Loucy (cell line): ENCODE data around the gene ZNF507.
"Not testable (repeated sequence)": the region's sequence is repeated elsewhere in the genome, so short reads cannot be mapped to it uniquely, and the experiment has no call there.

Experiments used
- H2AFZ ChIP-seq: fragments of 200-600 bp; sonication (generic); 2 replicates; pipeline ENCODE4 v1.6.0; 2016; ENCODE audit warnings: antibody characterized with exemption, mild to moderate bottlenecking, low read length, moderate library complexity
- H3F3A ChIP-seq: fragments of 200-600 bp; 2 replicates; pipeline ENCODE4 v1.6.0; 2016; ENCODE audit warnings: antibody characterized with exemption, low read depth, mild to moderate bottlenecking
- H3K27me3 ChIP-seq: fragments of 200-600 bp; sonication (generic); 2 replicates; pipeline ENCODE4 v1.6.1; 2014; ENCODE audit warnings: low read length, mild to moderate bottlenecking; ENCODE audit not compliant: insufficient read depth, poor library complexity, severe bottlenecking
- H3K36me3 ChIP-seq: fragments of 200-600 bp; sonication (generic); 2 replicates; pipeline ENCODE4 v1.6.1; 2016; ENCODE audit warnings: low read length; ENCODE audit not compliant: insufficient read depth
- H3K4me1 ChIP-seq: fragments of 200-600 bp; sonication (generic); 2 replicates; pipeline ENCODE4 v1.5.1; 2014; ENCODE audit warnings: low read length, mild to moderate bottlenecking; ENCODE audit not compliant: insufficient read depth, poor library complexity, severe bottlenecking
- H3K4me2 ChIP-seq: fragments of 200-600 bp; sonication (generic); 2 replicates; pipeline ENCODE4 v1.6.0; 2014; ENCODE audit warnings: antibody characterized with exemption, low read length, low read depth, mild to moderate bottlenecking; ENCODE audit not compliant: poor library complexity, severe bottlenecking
- H3K4me3 ChIP-seq: fragments of 200-600 bp; sonication (generic); 2 replicates; pipeline ENCODE4 v1.5.1; 2014; ENCODE audit warnings: low read length, mild to moderate bottlenecking, mixed read lengths; ENCODE audit not compliant: poor library complexity, severe bottlenecking
- H3K79me2 ChIP-seq: fragments of 200-600 bp; sonication (generic); 2 replicates; pipeline ENCODE4 v1.6.1; 2014; ENCODE audit warnings: low read length; ENCODE audit not compliant: insufficient read depth
- H3K9ac ChIP-seq: fragments of 200-600 bp; sonication (generic); 2 replicates; pipeline ENCODE4 v1.6.0; 2014; ENCODE audit warnings: mild to moderate bottlenecking, low read depth, low read length, moderate library complexity; ENCODE audit not compliant: poor library complexity, severe bottlenecking
- H3K9me2 ChIP-seq: fragments of 200-600 bp; sonication (generic); replicated peaks from 2 replicates; pipeline ENCODE4 v1.6.1; 2016; ENCODE audit warnings: low read depth, low read length, mixed read lengths
- H3K9me3 ChIP-seq: fragments of 200-600 bp; sonication (generic); 2 replicates; pipeline ENCODE4 v1.6.1; 2014; ENCODE audit warnings: mild to moderate bottlenecking, antibody characterized with exemption, low read length, low read depth; ENCODE audit not compliant: insufficient read depth
- H4K20me1 ChIP-seq: fragments of 200-600 bp; sonication (generic); 2 replicates; pipeline ENCODE4 v1.6.0; 2014; ENCODE audit warnings: antibody characterized with exemption, low read length, mild to moderate bottlenecking; ENCODE audit not compliant: insufficient read depth, poor library complexity, severe bottlenecking
- EZH2phosphoT487 ChIP-seq: fragments of 200-600 bp; IDR thresholded peaks from 2 replicates; pipeline ENCODE4 v1.6.1; 2018; ENCODE audit warnings: antibody characterized with exemption, mild to moderate bottlenecking, moderate library complexity, borderline replicate concordance
- TF ChIP-seq, protein P1 (sequence below): fragments of 200-600 bp; sonication (generic); conservative IDR thresholded peaks from 2 replicates; pipeline ENCODE4 v1.5.1; 2014; ENCODE audit warnings: mild to moderate bottlenecking, antibody characterized with exemption, low read length

ZNF507 gene

DNA sequence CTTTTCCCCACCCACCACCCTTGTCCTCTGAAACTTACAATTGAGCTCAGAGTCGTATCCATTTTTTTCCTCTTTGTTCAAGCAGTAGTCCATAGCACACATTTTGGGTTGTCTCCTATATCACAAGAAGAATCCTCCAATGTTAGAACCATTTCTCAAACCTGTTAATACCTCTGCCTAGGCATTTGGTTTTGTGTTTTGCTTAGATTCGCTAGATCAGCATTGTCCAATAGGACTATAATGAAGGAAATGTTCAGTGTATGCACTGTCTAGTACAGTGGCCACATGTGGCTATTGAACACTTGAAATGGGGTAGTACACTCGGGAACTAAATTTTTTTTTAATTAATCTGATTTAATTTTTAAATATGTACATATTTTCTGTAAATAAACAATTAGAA, 72.7 kb downstream of the ZNF507 start:
- no peaks in the 10 kb centered on the region for H4K20me1 ChIP-seq
- no peaks in the 10 kb centered on the region for H3K9me3 ChIP-seq
- H2AFZ ChIP-seq: no peak overlapping the region
- H3K4me1 ChIP-seq: peaks cover 16% of the 10 kb centered on the region
- peaks cover 12% of the 10 kb centered on the region for H3K36me3 ChIP-seq
- H3K79me2 ChIP-seq: no peaks in the 10 kb centered on the region
- H3K27me3 ChIP-seq: no peaks in the 10 kb centered on the region
- H3K4me3 ChIP-seq: no peak overlapping the region
- H3K9ac ChIP-seq: no peak overlapping the region
- TF ChIP-seq EZH2phosphoT487: no peak
- TF ChIP-seq, protein P1, sequence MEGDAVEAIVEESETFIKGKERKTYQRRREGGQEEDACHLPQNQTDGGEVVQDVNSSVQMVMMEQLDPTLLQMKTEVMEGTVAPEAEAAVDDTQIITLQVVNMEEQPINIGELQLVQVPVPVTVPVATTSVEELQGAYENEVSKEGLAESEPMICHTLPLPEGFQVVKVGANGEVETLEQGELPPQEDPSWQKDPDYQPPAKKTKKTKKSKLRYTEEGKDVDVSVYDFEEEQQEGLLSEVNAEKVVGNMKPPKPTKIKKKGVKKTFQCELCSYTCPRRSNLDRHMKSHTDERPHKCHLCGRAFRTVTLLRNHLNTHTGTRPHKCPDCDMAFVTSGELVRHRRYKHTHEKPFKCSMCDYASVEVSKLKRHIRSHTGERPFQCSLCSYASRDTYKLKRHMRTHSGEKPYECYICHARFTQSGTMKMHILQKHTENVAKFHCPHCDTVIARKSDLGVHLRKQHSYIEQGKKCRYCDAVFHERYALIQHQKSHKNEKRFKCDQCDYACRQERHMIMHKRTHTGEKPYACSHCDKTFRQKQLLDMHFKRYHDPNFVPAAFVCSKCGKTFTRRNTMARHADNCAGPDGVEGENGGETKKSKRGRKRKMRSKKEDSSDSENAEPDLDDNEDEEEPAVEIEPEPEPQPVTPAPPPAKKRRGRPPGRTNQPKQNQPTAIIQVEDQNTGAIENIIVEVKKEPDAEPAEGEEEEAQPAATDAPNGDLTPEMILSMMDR: no peak
- no peaks in the 10 kb centered on the region for H3K9me2 ChIP-seq
- no peak overlapping the region for H3K4me2 ChIP-seq
- H3F3A ChIP-seq: no peaks in the 10 kb centered on the region; the same call in 1 of the 2 replicates

DNA sequence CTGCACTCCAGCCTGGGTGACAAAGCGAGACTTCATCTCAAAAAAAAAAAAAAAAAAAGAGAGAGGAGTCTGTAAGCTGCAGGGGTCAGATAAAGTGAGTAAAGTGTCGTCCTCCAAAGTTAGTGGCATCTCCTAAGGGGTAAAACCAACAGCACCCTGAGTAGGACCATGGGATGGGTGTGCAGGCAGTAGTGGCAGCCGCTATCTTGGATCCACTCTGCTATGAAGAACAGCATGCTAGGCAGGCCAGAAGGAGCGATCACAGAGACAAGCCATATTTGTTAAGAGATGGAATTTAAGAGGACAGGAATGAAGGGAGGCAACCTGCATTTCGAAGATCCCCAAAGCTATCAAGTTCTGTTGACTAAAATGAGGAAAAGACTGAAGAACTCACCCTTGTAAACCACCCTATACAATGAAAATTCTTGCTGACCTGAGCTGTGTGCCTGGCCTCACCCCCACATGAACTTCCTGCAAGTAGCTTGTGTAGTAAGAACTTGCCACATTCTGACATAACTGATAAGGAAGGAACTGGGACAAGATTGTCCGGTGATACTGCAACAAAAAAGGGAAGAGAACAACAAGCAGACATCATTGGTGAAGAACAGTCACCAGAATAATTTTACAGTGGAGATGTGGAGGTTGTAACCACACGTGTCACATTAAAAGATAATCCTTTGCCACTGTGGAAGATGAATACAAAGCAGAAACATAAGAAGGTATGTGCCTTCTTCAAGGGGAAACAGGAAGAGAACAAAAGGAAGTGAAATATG, 76.4 kb downstream of the ZNF507 start:
- Histone ChIP-seq H3K9ac (peak overlapping the region; percentile 7), H3K4me3 (peak overlapping the region; percentile 41), H3K4me1 (peaks cover 16% of the 10 kb centered on the region), H3K36me3 (peaks cover 3% of the 10 kb centered on the region; the same call in 1 of the 2 replicates), H4K20me1 (no peaks in the 10 kb centered on the region), H2AFZ (peak overlapping the region; percentile 53), H3K27me3 (no peaks in the 10 kb centered on the region), H3K9me3 (no peaks in the 10 kb centered on the region), H3K4me2 (peak overlapping the region; percentile 63), H3K9me2 (no peaks in the 10 kb centered on the region), H3F3A (no peaks in the 10 kb centered on the region; the same call in 1 of the 2 replicates), H3K79me2 (no peaks in the 10 kb centered on the region)
- no peak for TF ChIP-seq EZH2phosphoT487
- TF ChIP-seq, protein P1: no peak

DNA sequence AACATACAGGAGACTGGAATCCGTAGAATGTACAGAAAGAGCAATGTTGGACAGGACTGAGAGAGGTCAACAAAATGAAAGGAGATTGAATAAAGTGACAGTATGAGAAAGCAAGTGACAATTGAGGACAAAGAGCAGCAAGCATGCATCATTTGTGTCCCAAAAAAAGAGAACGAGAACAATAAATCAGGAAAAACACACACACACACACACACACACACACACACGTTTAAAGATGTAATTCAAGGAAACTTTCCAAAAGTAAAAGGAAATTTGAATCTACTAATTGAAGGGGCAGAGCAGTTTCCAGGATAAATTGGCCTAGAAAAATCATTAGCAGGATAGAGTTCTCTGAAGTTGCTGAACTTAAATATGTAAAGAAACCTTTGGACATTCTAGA, 77.0 kb downstream of the ZNF507 start:
- H3K9me3 ChIP-seq: no peaks in the 10 kb centered on the region
- H3K36me3 ChIP-seq: no peaks in the 10 kb centered on the region
- no peaks in the 10 kb centered on the region; the same call in 1 of the 2 replicates for H3F3A ChIP-seq
- no peaks in the 10 kb centered on the region for H3K9me2 ChIP-seq
- peak overlapping the region; percentile 53 for H2AFZ ChIP-seq
- TF ChIP-seq, protein P1: no peak
- no peak for TF ChIP-seq EZH2phosphoT487
- H3K9ac ChIP-seq: peak overlapping the region; percentile 7
- no peaks in the 10 kb centered on the region for H4K20me1 ChIP-seq
- peak overlapping the region; percentile 63 for H3K4me2 ChIP-seq
- H3K79me2 ChIP-seq: no peaks in the 10 kb centered on the region
- peaks cover 16% of the 10 kb centered on the region for H3K4me1 ChIP-seq
- peak overlapping the region; percentile 41 for H3K4me3 ChIP-seq
- H3K27me3 ChIP-seq: no peaks in the 10 kb centered on the region

DNA sequence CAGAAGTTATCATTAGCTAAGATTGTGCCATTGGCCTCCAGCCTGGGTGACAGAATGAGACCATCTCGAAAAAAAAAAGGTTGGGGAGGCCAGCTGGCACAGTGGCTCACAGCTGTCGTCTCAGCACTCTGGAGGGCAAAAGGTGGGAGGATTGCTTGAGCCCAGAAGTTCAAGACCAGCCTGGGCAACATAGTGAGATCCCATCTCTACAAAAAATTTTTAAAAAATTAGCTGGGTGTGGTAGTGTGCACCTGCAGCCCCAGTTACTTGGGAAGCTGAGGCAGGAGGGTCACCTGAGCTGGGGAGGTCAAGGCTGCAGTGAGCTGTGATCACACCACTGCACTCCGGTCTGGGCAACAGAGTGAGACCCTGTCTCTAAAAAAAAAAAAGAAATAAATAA, 78.5 kb downstream of the ZNF507 start:
- H3K9me2 ChIP-seq, H3K4me2 ChIP-seq, H3K79me2 ChIP-seq, H3K9me3 ChIP-seq, H3K36me3 ChIP-seq, H3K27me3 ChIP-seq, H4K20me1 ChIP-seq, H3K4me3 ChIP-seq, H3K9ac ChIP-seq, H2AFZ ChIP-seq, H3F3A ChIP-seq: not testable (repeated sequence)
- H3K4me1 ChIP-seq: peaks cover 16% of the 10 kb centered on the region
